SU-DHL-6 (cell line): ENCODE results near the gene CTSZ.

Experiments
- EZH2phosphoT487 ChIP-seq: fragments of 200-600 bp; sonication (generic), shearing (Covaris generic); conservative IDR thresholded peaks from 2 replicates; pipeline ENCODE4 v1.6.1; 2018; ENCODE audit warnings: mild to moderate bottlenecking, antibody characterized with exemption, low read length, moderate library complexity, mixed read lengths
- TF ChIP-seq, protein P1 (sequence below): fragments of 200-600 bp; sonication (generic); IDR thresholded peaks from one replicate; pipeline ENCODE4 v1.5.1; 2017; ENCODE audit warnings: antibody characterized with exemption, mild to moderate bottlenecking, low read length, moderate library complexity; ENCODE audit not compliant: insufficient read depth, poor library complexity, severe bottlenecking

GRCh38 chr20:59002874-59003399 lies 4.1 kb downstream of the CTSZ start:
- TF ChIP-seq, protein P1, sequence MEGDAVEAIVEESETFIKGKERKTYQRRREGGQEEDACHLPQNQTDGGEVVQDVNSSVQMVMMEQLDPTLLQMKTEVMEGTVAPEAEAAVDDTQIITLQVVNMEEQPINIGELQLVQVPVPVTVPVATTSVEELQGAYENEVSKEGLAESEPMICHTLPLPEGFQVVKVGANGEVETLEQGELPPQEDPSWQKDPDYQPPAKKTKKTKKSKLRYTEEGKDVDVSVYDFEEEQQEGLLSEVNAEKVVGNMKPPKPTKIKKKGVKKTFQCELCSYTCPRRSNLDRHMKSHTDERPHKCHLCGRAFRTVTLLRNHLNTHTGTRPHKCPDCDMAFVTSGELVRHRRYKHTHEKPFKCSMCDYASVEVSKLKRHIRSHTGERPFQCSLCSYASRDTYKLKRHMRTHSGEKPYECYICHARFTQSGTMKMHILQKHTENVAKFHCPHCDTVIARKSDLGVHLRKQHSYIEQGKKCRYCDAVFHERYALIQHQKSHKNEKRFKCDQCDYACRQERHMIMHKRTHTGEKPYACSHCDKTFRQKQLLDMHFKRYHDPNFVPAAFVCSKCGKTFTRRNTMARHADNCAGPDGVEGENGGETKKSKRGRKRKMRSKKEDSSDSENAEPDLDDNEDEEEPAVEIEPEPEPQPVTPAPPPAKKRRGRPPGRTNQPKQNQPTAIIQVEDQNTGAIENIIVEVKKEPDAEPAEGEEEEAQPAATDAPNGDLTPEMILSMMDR: no peak
- no peak for TF ChIP-seq EZH2phosphoT487
